Stimulated activated naive CD4-positive, alpha-beta T cell (primary cell): ENCODE data around the gene HEG1.

Source experiments
- DNase-seq, 6 experiments: peaks; one replicate each; lab custom pipeline; 2025; lab: John Stamatoyannopoulos, UW

The HEG1 gene

GRCh38 chr3:125014570-125015179 lies 41.1 kb downstream of the HEG1 start:
- DNase-seq: no peak

- DNase-seq: no peak
Observed at GRCh38 chr3:125013095-125013494, 42.7 kb downstream of the HEG1 start.

- DNase-seq: no peak
Observed at GRCh38 chr3:125011941-125012340, 43.9 kb downstream of the HEG1 start.

- no peak for DNase-seq
Observed at GRCh38 chr3:125010393-125010792, 45.4 kb downstream of the HEG1 start.

DNA sequence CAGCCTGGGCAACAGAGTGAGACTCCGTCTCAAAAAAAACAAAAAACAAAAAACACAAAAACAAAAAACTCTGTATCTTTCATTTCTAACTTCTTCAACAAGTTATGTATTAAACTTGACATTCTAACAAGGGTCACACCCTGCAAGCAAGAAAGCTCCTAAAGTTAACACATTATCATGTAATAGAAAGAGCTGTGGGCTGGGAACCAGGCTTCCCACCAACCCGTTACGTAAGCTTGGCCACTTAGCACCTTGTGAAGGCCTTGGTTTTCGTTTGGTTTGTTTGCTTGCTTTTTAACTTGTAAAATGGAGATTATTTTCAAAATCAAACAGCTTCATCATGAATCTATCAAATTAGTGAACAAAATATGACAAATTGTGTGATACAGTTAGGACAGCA lies 47.0 kb downstream of the HEG1 start:
- DNase-seq: no peak

- DNase-seq: no peak
Observed at GRCh38 chr3:125006291-125006731, 49.5 kb downstream of the HEG1 start.

- DNase-seq: no peak
Observed at GRCh38 chr3:125005676-125006075, 50.1 kb downstream of the HEG1 start.

DNA sequence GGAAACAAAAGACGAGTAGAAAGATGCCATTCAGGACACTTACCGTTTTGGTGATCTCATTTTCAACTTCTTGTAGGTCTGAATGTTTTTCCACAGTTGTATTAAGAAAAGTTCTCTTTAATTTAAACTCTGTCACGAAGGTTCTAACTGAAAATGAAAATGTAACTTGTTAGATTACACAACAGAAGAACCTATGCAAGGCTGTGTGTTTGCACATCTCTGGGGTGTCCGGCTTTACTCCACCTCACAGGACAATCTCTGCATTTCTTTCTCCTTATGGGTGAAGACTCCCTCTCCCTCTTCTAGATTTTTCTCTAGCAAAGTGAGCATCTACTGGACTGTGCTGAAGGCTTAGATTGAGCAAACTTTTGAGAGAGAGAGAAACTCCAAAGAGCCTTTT lies 50.6 kb downstream of the HEG1 start:
- no peak for DNase-seq

- DNase-seq: no peak
Observed at GRCh38 chr3:125003859-125004595, 51.8 kb downstream of the HEG1 start.

DNA sequence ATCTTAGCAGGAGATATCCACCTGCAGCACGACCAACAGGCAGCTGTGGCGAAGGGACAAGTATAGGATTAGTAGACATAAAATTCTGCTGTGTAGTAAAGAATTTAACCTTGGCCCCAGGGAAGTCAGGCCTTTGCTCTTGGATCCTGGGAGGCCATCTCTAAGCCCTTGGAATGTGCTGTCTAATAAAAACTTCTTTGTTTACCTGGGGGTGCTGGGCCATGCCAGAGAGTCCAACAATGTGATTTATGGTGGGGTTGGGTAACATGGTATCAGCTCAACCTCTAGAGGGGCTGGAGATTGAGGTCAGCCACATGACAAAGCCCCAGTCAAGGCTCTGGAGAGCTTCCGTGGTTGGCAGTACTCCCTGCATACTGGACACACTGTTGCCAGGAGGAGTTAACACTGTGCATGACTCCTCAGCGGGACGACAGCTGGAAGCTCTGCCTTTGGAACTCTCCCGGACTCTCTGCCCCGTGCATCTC lies 52.4 kb downstream of the HEG1 start:
- no peak for DNase-seq

DNA sequence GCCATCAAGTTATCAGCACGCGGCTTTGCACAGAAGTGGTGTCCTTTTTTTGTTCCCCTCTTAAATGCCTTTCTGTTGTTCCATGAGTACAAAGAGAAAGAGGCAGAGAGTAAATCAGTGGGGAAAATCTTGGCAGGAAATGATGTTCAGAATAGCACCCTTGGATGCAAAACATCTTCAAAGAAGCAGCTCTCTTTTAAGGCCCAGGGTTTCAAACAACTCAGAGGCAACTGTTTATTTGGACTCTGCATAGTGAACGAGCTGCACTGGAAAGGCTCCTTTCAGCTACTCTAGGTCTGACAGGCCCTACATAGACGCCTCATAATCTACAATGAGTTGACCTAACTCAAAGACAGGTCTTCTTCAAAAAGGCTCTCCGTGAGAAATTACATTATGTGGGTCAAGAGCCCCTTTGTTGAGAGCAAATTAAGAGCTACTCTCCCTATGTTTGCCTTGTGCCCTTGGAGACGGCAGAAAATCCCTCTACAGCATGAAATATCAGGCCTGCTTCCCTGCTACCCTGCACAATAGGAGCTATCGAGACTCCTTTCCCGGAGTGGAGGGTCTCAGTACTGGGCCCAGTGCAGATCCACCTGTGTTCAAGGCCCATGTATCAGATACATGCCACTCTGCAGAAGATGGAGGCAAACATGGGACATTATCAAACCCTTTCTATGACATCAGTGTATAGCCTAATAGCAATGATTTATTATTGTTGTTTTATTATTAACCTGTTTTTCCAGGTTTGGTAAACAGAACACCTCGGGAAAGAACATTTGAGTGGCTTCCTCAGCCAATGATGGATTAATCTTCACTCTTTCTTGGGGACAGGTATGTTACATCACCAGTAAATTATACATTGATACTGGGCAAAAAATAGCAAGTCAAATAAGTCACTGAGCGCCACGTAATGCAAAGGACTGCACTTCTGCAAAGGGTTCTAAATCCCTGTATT lies 53.1 kb downstream of the HEG1 start:
- DNase-seq: peak in 5 of 6 experiments; percentile 6 to 90 (median 82)

GRCh38 chr3:125001557-125002413 lies 54.0 kb downstream of the HEG1 start:
- DNase-seq: peak in 3 of 6 experiments; percentile 9 to 90 (median 82)

DNA sequence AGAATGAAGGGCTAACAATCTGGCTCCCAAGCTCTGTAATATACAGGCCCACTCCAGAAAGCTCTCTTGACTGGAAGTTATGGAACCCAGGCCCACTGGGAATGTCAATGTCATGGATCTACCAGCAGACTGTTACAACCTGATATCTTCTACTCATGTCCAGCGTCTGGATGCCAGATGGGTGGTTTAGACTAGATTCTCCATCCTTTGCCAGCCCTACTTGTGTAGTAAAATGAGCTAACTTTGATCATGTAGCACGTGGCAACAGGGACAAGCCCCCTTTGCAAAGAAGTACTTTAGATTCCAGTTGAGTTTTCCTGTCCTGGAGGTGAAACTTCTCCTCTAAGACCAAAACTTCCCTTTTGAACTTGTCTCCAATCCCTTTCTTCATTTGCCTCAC lies 55.1 kb downstream of the HEG1 start:
- DNase-seq: no peak

DNA sequence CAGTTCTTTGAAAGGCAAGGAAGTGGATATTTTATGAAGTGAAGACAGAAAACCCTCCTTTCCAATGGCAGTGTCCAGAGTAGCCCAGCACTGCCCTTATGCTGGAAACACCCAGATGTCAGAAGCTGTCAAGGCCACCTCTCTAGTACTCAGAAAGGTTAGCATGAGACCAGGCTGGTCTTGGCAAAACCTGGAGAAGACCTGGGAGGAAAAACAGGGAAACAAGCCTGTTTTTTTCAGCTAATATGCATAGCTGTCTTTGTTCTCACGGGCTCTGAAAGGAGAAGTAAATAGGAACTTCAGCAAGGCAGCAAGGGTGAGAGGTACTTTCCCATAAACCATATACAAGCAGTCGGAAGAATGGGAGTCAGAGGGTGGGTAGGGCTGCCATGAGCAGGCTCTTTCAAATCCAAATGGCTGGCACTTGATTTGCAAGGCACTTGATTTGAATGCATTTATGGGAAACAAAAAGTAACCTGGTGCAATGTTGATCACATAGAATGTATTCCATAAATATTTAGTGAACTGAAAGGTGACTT lies 55.8 kb downstream of the HEG1 start:
- DNase-seq: no peak

DNA sequence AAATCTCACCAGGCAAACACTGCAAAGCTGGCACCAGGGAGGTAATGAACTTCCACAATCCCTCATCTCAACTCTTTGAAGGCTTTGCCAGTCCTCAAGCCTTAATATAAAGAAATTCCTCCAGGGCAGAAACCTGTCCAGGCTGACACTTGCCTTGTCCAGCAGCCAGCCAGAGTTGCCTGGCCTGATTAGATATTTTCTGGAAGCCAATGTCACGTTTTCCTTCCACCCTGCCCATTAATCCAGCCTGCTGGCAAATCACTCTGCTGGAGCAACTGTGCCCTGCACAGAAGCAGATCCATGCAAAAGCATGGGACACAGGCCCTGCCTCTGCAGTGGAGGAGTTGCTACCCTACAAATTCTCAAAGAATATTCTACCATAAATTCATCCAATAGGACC lies 56.5 kb downstream of the HEG1 start:
- no peak for DNase-seq

DNA sequence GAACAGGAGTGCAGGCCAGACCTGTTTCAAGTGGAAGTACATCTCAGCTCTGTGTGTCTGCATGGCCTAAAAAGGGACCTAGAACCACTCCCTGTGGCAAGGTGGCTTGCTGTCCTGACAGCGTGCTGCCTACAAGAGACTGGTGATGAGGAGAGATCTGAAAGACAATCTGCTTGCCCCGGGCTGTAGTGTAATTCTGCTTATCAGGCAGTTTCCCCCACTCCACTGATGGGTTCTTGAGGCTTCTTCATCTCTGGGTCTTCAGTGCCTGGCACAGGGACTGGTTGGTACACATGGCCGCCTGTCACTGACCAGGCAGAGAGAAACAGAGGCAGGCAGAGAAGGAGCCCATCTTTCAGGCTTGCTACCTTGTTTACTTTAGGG lies 57.6 kb downstream of the HEG1 start:
- DNase-seq: no peak

DNA sequence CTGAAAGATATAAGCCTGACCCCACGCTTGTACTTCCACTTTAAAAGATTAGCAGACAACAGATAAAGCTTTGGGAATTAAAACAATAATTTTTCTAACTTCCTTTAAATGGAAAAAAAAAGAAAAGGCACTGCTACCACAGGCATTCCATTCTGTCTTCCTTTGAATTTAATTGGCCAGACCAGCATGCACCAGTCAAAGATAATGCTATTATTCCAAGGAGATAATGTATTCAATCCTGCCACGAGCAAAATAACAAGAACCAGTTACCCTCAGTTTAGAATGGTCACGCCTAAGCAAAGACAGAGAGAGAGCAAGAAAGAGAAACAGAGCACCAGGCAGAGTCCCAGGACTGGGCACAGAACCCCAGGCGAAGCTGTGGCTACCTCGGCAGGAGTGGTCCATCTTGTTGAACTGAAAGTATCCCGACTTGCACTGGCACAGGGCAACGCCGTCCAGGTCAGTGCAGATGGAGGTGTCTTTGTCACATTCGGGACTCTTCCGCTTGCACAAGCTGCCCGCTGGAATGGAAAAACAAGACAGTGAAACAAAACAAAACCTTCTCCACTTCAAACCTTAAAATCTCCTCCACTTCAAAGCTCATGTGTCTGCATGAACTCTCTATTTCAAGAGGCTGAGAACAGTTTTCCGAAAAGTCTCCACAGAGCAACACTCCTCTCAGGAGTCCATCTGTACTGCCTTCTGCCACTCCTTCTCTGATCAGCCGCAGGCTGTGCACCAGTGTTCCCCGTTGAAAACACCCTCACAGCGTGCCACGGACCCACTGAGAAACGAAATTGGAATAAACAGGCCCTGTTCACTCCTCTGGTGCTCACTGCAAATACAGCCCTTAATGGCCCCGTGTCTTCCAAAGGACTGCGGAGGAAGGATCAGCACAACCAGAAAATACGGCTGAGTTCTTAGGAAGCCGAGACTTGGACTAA lies 58.2 kb downstream of the HEG1 start:
- DNase-seq: no peak

DNA sequence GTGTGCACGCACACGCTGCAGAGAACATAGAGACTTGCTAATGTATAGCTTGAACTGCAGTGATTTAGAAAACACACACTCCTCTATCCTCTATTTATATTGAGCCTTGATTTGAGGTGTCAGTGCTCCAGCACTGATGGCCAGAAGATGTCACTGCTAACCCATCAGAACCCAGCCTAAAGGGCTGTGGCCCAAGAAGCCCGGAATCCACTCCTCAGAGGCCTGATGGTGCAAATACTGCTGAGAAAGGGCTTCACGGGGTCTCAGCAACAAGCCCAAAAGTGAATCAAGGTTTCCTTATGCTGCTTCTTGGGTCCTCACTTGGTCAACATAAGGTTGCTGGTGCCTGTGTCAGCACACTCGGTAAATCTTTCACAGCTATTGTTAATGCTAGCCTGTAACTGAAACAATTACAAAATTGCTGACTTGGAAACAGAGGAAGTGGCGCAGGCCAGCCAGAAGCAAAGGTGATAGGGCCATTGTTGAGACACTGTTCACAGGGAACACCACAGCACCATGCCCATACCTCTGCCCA lies 60.3 kb downstream of the HEG1 start:
- DNase-seq: peak; percentile 15 to 65 (median 34)

- DNase-seq: no peak
Observed at GRCh38 chr3:124993466-124993865, 62.3 kb downstream of the HEG1 start.

GRCh38 chr3:124992041-124992440 lies 63.8 kb downstream of the HEG1 start:
- DNase-seq: no peak
